Urinary bladder (tissue), 4 donors: ENCODE measurements around the gene ZDHHC14. TPM values are rescaled to one million over a fixed set of nuclear protein-coding genes. Genes with fewer than 3 reads are reported as not detected.

Source experiments
- DNase-seq: peaks from one replicate; pipeline ENCODE4 v3.0.0-alpha.2; 2015; ENCODE audit errors: extremely low spot score
- H3K27ac ChIP-seq: one replicate; pipeline ENCODE4 v1.5.1; 2013; ENCODE audit warnings: low read depth, mild to moderate bottlenecking, moderate library complexity
- H3K36me3 ChIP-seq: one replicate; pipeline ENCODE4 v1.6.1; 2013; ENCODE audit warnings: mild to moderate bottlenecking, moderate library complexity; ENCODE audit not compliant: insufficient read depth
- H3K4me1 ChIP-seq: one replicate; pipeline ENCODE4 v1.6.1; 2013; ENCODE audit warnings: mild to moderate bottlenecking, moderate library complexity; ENCODE audit not compliant: insufficient read depth
- H3K4me3 ChIP-seq: one replicate; pipeline ENCODE4 v1.5.1; 2013; ENCODE audit warnings: low read depth, low read length
- WGBS: extraction: QIAGEN DNeasy Blood & Tissue Kit; methylation state at CpG from one replicate; pipeline ENCODE4 v1.1.7; 2013; 5-methylcytosine and 5-hydroxymethylcytosine counted together
- polyA plus RNA-seq: library from polyadenylated mRNA; stranded (reverse); fragments of 200-250 nt; gene quantifications from one replicate; pipeline ENCODE4 v1.2.3, GENCODE V29; 2013
- total RNA-seq: library from RNA; depleted of rRNA; stranded (reverse); fragments of >200 nt; gene quantifications from one replicate; pipeline ENCODE4 v1.2.3, GENCODE V29; 2014
- donor health status: healthy with polysubstance abuse.
- donor health status: healthy.

The ZDHHC14 gene
- total and polyA plus RNA-seq, 2 donors = 9.6 to 10.2 TPM

DNA sequence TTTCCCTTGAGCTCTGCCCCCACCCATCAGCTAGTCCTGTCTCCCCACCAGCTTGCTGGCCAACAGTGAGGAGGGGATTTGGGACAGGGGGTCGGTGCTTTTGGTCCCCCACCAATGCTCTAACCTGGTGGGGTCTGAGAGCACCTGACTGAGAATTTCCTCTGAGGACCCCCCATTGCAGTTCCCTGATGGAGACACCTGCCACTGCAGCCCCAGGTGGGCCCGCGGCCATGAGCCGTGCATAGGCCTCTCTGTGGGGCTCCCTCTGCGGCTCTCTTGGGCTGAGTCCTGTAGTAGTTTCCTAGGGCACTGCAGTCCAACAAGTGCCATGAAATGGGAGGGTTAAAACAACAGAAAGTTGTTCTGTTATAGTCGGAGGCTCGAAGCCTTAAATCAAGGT is 269.8 kb downstream of the ZDHHC14 start:
- H3K4me3 ChIP-seq = no peak overlapping the region
- 92% methylated on average over 7 of the region's 7 CpGs for WGBS
- no peaks in the 10 kb centered on the region for H3K36me3 ChIP-seq
- DNase-seq = no peak
- no peak overlapping the region for H3K27ac ChIP-seq
- no peaks in the 10 kb centered on the region for H3K4me1 ChIP-seq

DNA sequence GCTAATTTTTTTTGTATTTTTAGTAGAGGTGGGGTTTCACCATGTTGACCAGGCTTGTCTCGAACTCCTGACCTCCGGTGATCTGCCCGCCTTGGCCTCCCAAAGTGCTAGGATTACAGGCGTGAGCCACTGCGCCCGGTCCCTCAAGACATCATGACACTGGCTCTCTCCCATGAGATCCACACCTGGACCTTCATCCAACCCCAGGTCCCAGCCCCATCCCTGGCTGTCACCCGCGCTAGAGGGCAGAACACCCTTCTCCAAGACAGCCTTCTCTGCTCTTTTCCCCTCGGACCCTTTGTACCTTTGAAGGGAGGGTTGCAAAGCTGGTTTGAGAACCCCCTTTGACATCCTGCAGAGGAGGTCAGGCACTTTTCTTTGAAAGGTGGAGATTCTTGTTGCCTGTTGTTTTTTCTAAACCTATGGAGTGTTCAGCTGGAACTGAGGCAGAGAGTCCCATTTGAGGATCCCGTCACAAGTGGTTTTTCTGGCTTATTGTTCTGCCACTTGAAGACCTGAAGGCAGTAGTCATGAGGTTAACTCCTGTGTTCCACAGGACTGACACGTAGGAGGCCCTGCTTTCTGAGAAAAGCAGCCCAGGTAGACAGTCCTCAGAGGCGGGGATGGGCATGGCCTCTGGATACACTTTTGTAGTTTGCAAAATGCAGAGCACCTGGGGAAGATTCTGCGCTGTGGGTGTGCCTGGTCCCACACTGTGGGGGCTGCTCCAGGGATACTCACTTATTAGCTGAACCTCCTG is 270.9 kb downstream of the ZDHHC14 start:
- no peak overlapping the region for H3K27ac ChIP-seq
- no peaks in the 10 kb centered on the region for H3K36me3 ChIP-seq
- no peak overlapping the region for H3K4me3 ChIP-seq
- 96% methylated on average over 13 of the region's 13 CpGs for WGBS
- no peaks in the 10 kb centered on the region for H3K4me1 ChIP-seq
- no peak for DNase-seq

DNA sequence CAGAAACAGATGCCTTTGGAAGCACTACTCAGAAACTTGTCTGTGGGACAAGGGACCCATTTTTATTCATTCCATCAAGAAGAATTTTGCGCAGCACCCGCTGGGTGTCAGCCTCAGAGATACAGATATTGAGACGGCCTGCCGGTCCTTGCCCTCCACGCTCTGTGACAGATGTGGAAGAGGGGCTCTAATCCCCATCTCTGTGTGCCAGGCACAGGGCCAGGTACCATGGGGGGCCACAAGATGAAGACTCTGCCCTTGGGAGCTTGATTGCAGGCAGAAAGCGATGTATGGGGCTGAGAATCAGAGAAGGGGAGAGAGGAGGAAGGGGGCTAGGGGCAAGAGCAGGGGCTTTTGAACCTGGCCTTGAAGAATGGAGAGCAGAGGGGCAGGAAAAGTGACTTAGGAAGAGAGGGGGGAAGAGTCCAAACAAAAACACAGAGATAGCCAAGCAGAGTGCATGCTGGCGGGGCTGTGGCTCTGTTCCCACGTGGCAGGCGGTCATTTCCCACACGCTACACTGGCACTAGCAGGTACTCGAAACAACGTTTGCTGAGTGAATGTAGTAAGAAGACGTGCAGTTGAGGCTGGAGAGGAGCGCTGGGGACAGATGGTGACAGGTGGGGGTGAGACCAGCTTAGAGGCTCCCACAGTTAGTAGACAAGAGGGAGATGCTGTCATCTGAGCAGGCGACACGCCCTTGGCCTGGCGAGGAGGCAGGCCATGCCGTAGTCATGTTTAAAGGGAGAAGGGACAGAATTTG is 271.8 kb downstream of the ZDHHC14 start:
- no peak overlapping the region for H3K4me3 ChIP-seq
- no peak for DNase-seq
- no peaks in the 10 kb centered on the region for H3K4me1 ChIP-seq
- no peak overlapping the region for H3K27ac ChIP-seq
- no peaks in the 10 kb centered on the region for H3K36me3 ChIP-seq
- 96% methylated on average over 18 of the region's 18 CpGs for WGBS

DNA sequence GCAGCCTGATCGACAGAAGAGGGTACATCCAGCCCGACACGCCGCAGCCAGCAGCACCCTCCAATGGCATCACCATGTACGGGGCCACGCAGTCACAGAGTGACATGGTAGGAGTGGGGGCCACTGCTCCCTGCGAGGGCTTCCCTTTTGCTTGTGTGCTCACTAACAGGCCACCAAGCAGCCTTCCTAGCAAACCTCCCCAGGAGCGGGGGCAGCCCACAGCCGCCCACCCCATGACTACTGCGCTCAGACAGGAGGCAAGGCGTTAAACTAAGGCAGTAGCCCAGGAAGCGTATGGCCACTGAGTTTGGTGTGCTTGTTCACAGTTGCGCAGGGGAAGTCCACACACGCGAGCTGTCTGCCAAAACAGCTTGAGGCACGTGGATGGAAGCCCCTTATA is 272.5 kb downstream of the ZDHHC14 start:
- WGBS = 94% methylated on average over 16 of the region's 16 CpGs
- no peaks in the 10 kb centered on the region for H3K4me1 ChIP-seq
- no peak for DNase-seq

DNA sequence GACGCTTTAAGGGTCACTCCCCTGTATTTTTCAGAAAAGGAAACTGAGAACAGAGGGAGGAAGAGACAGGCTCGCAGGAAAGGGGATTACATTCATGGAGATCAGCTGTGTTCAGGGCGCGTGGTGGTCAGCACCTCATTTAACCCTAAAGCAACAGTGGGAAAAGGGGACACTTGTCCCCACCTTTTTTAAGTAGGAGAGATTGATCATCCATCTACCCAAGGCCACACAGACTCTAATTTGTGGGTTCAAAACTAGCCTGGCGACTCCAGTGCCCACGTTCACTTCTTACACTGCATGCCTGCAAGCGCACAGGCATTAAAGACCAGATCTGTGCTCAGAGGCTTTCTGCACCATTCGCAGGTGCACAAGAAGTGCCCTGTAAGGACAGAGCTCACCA is 274.1 kb downstream of the ZDHHC14 start:
- H3K4me1 ChIP-seq = no peaks in the 10 kb centered on the region
- H3K4me3 ChIP-seq = no peak overlapping the region
- DNase-seq = no peak
- H3K36me3 ChIP-seq = no peaks in the 10 kb centered on the region
- no peak overlapping the region for H3K27ac ChIP-seq
- 90% methylated on average over 8 of the region's 8 CpGs for WGBS

More for the DNA sequence above, 272.5 kb downstream of the ZDHHC14 start:
- no peaks in the 10 kb centered on the region for H3K36me3 ChIP-seq
- H3K27ac ChIP-seq = no peak overlapping the region
- no peak overlapping the region for H3K4me3 ChIP-seq

DNA sequence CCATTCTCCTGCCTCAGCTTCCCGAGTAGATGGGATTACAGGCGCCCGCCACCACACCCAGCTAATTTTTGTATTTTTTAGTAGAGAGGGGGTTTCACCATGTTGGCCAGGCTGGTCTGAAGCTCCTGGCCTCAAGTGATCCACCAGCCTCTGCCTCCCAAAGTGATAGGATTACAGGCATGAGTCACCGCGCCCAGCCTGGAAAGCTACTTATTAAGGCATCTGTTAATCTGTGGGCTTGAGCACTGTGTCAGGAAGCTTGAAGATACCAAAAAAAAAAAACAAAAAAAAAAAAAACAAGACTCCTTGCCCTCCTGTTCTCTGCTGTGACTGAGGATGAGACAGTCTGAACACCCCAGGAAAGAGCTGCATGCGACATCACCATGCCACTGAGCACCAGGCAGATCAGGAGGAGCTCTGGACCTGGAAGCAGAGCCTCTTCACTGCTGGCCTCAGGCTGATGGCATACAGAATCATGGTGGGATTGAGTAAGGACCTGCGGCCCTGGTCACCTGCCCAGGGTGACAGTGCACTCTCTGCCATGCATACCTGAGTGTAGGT is 275.5 kb downstream of the ZDHHC14 start:
- H3K27ac ChIP-seq = no peak overlapping the region
- DNase-seq = no peak
- WGBS = 92% methylated on average over 7 of the region's 7 CpGs
- no peaks in the 10 kb centered on the region for H3K4me1 ChIP-seq
- no peak overlapping the region for H3K4me3 ChIP-seq
- H3K36me3 ChIP-seq = no peaks in the 10 kb centered on the region

DNA sequence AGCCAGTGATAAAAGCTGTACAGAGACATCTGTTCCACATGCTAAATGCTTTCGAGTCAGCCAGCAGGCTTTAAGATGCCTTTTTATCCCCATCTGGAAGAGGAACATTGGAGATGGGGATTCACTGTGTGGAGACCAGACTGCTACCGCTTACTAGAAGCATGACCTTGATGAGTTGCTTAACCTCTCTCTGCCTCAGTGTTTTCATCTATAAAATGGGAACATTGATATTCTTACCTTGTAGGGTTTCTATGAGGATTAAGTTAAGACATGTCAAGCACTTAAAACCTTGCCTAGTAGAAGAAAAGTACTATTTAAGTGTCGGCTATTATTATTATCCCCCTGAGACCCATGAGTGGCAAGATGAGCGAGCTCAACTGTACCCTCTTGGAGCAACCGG is 276.8 kb downstream of the ZDHHC14 start:
- 96% methylated on average over 5 of the region's 5 CpGs for WGBS
- H3K36me3 ChIP-seq = no peaks in the 10 kb centered on the region
- DNase-seq = no peak
- no peak overlapping the region for H3K4me3 ChIP-seq
- no peaks in the 10 kb centered on the region for H3K4me1 ChIP-seq
- H3K27ac ChIP-seq = no peak overlapping the region

DNA sequence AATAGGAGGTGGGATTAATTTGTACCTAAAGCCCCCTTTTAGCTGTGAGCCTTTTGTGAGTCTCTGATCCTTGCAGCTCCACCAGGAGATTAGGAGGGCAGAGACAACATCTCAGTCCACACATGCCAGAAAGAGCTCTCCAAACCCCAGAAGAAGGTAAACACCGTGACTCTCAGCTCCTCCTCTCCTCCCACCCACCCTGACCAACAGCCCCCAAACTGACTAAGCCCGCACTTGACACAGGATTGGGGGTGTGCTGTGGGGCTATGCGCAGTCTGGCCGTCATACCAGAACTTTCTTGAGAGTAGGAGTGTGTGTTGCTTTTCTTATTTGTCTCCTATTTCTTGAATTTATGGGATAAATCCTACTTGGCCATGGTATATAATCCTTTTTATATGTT is 277.3 kb downstream of the ZDHHC14 start:
- H3K4me1 ChIP-seq = no peaks in the 10 kb centered on the region
- no peak for DNase-seq
- H3K27ac ChIP-seq = no peak overlapping the region
- no peaks in the 10 kb centered on the region for H3K36me3 ChIP-seq
- WGBS = 86% methylated on average over 4 of the region's 4 CpGs
- no peak overlapping the region for H3K4me3 ChIP-seq

DNA sequence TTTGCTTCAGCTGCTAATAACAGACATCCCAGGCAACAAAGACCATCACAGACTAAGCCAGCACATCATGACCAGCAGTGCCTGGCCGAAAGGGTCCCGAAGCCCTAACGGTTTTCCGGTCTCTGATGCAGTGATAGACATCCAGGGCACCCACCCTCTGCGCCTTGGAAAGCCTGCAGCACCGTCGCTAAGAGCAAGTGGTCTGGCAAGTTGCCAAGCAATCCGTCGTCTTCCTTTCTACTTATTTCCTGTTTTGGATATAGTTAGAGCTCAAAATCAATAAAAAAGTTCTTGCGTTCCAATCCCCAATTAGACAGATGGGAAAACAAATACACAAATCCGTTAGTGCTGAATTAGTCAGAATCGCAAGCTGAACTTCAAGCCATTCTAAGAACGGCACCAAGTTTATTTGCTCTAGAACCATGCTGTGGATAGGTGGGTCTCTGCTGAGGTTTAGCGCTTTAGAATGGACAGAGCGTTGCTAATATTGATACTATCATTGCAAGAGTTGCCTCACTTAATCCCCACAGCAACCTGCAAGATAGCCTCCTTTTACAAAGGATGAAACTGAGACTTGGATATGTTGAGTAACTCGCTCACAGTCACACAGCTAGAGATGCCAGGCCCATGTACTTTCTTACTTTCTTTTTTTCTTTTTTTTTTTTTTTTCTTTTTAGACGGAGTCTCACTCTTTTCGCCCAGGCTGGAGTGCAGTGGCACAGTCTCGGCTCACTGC is 278.7 kb downstream of the ZDHHC14 start:
- H3K36me3 ChIP-seq = no peaks in the 10 kb centered on the region
- 71% methylated on average over 19 of the region's 19 CpGs for WGBS
- H3K4me1 ChIP-seq = no peaks in the 10 kb centered on the region
- H3K4me3 ChIP-seq = no peak overlapping the region
- DNase-seq = no peak
- no peak overlapping the region for H3K27ac ChIP-seq

DNA sequence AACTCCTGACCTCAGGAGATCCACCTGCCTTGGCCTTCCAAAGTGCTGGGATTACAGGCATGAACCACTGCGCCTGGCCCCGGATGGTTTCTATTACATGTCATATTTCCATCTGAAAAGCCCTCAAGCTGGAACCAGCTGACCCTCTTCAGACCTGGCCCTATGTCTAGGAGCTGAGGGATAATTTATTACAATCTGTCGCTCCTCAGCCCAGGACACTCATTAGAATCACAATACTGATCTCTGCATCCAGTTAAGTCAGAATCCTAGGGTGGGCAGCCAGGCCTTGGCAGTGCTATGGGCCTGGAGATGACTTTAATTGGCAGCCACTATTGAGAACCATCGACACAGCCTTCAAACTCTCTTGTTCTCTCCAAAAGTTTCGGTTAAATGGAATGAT is 279.4 kb downstream of the ZDHHC14 start:
- Histone ChIP-seq H3K36me3 (no peaks in the 10 kb centered on the region), H3K27ac (no peak overlapping the region), H3K4me3 (no peak overlapping the region), H3K4me1 (no peaks in the 10 kb centered on the region)
- 87% methylated on average over 5 of the region's 5 CpGs for WGBS
- DNase-seq = no peak

DNA sequence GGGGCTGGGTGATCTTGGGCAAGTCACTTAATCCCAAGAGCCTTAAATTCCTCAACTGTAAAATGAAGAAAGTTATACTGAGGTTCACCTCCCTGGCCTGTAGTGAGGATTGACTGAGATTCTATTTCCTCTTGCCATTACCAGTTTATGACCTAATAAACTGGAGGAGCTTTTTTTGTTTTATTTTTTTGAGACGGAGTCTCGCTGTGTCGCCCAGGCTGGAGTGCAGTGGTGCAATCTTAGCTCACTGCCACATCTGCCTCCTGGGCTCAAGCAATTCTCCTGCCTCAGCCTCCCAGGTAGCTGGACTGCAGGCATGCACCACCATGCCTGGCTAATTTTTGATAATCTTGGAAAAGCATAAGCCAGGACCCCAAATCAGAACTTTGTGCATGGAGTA is 280.7 kb downstream of the ZDHHC14 start:
- no peaks in the 10 kb centered on the region for H3K4me1 ChIP-seq
- no peak for DNase-seq
- H3K4me3 ChIP-seq = no peak overlapping the region
- 84% methylated on average over 3 of the region's 3 CpGs for WGBS
- H3K27ac ChIP-seq = no peak overlapping the region
- H3K36me3 ChIP-seq = no peaks in the 10 kb centered on the region

DNA sequence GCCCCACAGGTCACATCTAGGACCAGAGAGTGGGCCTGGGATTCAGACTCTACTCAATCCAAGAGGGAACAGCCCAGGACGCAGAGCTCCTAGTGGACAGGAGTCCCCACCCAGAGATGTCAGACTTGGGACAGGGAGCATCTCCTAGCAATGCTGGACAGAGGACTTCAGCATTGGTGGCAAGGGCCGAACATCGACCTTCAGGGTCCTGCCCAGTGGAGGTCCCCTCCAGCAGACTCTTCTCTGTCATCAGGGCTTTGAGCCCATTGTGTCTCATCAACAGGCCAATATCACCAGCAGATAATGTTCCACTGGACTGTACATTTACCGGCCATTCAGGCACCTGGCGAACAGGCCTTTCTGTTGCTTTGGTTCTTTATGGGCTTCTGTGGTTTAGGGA is 282.3 kb downstream of the ZDHHC14 start:
- Histone ChIP-seq H3K4me3 (no peak overlapping the region), H3K36me3 (no peaks in the 10 kb centered on the region), H3K4me1 (no peaks in the 10 kb centered on the region), H3K27ac (no peak overlapping the region)
- WGBS = 87% methylated on average over 5 of the region's 5 CpGs
- DNase-seq = no peak

DNA sequence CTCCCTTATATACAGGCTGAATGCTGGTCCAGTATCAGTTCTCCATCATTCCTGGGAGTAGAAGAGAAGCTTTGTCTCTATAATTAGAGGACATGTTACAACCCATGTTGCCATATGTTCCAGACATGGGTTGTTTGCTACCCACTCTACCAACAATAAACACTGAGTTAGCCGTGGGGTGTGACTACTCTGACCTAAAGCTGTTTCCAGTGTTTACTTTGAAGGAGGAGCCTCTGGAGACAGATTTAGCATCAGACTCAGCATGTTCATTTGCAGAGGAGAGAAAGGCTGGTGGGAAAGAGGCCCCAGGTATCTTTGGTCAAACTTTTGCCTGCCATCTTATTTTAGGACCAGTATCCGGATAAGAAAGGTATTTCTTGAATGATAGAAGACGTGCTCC is 284.2 kb downstream of the ZDHHC14 start:
- Histone ChIP-seq H3K36me3 (no peaks in the 10 kb centered on the region), H3K4me1 (no peaks in the 10 kb centered on the region), H3K4me3 (no peak overlapping the region), H3K27ac (no peak overlapping the region)
- 81% methylated on average over 3 of the region's 3 CpGs for WGBS
- no peak for DNase-seq
